GM21723 (cell line): Measurements from ENCODE around the gene HDAC9.

Source experiments
- ATAC-seq: cut with Tn5 transposase; IDR thresholded peaks from one replicate; pipeline ENCODE4 v1.9.1; 2021; ENCODE audit warnings: mild to moderate bottlenecking, moderate library complexity; ENCODE audit not compliant: unreplicated experiment

The HDAC9 gene

DNA sequence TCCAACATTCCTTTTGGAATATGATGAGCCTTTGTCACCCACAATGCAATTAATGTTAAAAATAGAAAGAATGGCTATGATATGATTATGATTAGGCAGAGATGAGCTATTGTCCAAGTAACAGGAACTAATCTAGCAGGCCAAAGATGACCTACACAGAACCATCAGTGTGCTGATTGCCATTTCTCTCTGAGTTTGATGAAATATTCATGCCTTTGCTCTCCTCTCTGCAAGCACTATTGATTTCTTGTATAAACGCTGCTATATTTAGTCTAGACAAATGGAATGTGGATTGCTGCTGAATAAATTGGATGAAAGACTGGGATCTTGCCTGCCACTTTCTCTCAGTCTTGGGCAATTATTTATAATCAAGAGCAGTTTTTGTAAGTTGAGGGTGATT, 85.4 kb downstream of the HDAC9 start:
- ATAC-seq = no peak

DNA sequence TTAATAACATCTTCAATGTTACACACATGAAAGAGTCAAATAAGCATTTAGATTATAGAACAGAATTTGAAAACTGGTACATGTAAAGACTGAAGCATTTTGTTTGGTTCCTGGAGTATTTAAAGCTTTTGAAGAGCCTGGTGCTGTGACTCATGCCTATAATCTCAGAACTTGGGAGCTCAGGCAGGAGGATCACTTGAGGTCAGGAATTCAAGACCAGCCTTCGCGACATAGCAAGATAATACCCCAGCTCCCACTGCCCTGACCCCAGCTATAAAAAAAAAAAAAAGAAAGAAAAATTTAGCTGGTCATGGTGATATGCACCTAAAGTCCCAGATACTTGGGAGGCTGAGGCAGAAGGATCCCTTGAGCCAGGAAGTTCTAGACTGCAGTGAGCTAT, 87.8 kb downstream of the HDAC9 start:
- no peak for ATAC-seq

DNA sequence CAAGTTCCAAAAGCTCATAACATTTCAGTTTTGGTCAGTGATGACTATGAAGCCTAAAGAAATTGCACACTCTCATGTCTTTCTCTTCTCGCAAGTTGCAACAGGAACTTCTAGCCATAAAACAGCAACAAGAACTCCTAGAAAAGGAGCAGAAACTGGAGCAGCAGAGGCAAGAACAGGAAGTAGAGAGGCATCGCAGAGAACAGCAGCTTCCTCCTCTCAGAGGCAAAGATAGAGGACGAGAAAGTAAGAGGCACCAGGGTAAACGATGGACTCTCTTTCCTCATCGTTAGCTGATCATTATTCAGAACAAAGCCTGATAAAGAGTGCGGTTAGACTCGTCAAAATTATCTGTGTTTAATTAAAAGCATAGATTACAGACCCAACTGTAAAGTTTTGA, 94.7 kb downstream of the HDAC9 start:
- ATAC-seq = no peak

DNA sequence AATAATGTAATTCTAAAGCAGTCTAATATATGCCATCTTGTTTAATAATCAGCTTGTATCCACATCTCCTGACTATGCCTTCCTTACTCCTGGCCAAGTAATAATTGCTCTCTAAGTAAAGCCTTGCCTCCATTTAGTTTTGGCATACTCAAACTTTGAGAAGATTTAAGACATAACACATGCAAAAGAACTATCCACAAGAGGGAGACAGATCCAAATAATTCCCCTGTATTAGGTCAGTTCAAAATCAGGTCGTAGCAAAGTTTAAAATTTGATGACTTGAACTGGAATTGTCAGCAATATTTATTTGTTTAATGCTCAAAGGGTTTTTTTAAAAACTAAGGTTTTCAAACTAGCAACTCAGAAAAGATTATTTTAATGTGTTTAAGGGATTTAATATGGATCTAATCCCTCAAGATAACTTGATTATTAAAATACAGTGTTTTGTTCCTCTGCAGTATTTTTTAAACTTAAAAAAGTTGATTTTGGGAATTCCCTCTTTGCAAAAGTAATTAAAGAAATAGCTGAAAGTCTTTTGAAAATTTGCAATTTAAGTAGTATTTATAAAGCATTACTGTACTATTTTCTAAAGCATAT, 95.3 kb downstream of the HDAC9 start:
- ATAC-seq = no peak

DNA sequence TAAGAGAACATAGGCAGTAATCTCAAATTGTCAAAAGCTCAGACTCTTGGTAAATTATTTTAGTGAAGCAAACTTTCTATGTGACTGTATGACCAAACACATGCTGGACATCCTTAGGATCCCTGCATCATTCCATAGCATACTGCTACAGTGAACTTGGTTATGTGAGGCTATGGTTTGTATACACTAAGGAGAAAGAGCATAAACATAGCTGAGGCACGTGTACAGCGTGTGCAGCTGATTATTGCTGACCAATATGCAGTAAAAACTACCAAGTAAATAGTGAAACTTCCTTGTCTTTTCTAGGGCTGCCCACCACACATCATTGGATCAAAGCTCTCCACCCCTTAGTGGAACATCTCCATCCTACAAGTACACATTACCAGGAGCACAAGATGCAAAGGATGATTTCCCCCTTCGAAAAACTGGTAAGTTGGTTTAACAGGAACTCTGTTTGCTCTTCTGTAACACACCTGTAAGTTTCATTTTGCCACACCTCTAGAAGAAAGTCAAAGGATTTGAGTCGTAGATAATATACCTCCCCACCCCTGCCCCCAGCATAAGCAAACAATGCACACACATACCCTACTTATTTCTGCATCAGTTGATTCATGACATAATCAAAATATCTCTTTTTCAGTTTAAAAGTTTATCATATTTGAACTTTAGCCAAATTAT, 98.2 kb downstream of the HDAC9 start:
- ATAC-seq = no peak

DNA sequence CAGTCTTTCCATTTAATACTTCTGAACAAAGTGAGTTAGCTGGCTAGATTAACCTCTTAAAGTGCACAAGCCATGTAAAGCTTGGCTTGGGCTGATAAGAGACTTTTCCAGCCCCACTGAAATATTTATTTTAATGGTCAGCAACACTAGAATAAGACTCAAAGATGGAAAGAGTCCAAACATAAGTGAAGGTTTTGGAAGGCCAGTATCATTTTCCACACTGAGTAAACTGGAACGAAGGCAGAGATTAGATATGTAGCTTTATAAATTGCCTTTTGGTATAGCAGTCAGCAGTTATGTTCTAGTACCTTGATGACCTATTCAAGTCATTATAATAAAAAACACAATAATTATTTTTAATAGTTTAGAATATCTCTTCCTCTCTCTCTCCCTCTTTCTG, 102.2 kb downstream of the HDAC9 start:
- no peak for ATAC-seq

DNA sequence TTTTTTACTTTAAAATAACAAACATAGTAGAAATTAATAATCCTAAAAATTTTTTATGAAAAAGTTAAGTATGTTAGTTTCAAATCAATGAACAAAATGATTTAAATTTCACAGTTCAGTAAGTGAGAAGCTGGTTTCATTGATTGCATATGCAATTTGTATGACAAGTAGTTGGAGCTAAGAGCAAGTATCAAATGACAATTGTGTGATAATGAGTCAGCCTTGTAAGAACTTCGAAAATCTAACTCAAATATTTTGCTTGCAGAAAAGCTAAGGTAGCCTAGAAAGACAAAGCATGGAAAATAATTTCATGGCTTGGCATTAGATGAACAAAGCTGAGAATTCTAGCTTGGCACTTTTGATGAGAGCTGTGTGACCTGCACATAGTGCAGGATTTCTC, 111.5 kb downstream of the HDAC9 start:
- no peak for ATAC-seq

DNA sequence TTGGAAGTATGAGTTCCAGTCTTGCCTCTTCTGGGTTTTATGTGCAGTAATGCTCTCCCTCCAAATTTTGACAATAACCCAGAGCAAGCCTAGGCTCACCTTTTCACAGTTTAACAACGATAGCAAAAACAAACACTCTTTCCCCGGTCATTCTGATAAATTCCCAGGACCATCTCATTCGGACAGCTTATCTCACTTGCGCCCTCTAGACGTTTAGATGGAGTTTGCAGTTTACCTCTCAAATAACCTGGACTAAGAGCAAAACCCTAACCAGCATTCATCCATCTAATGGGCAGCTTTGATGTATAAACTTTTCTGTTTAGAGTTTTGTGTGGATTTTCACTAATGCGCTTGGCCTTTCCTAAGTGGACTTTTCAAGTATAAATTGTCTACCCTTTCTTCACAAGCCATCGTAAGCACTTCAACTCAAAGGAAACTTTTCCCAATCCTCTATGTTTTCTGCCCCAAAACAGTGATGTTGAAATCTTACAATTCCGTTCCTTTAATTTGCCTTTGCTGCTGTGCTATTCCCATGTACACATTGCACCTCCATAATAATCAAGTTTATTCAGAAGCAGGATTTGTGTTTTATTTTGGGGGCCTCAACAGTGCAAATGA, 114.9 kb downstream of the HDAC9 start:
- ATAC-seq = peak; percentile 72

DNA sequence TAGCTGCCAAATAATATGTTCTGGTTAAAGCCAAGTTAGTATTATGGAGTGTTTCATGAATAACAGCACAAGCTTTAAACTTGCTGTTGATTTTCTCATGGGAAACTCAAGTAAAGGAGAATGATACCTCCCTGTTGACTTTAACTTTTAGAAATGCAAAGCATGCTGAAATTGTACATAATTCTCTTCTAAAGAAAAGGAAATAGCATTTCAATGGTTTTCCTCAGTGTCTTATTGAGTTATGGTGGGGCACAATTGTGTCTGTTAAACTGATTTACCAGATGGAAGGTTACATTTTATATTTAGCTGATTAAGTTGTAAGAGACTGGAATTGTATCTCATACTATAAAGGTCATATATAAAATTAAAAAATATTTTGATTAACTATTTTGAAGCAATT, 119.3 kb downstream of the HDAC9 start:
- no peak for ATAC-seq

DNA sequence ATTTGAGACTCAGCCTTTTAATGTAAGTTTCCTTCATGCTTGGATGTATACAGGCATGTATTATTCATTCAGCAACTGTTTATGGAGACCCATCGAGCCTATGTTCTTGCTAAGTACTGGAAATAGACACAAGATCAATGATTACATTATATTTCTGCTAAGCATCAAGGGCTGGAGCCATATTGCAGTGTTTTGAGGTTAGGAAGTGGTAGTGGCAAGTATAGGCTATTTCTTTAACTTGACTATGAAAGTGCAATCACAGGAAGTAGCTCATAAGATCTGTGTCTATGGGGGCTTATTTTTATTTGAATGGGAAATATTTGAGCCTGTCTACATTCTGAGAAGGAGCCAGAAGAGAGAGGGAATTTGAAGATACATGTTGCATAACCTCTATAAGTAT, 123.8 kb downstream of the HDAC9 start:
- ATAC-seq = no peak

DNA sequence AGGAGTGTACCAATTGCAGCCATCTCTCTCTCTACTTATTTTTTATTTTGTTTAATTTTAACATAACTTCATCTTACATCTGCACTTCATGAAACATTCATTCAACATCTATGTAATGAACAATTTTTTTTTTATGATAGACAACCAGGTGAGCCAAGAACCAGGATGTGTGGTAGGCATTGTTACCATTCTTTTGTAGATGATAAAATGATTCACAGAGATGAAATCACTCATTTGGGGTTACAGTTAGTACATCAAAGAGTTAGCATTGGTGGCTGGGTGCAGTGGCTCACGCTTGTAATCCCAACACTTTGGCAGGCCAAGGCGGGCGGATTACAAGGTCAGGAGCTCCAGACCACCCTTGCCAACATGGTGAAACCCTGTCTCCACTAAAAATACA, 127.8 kb downstream of the HDAC9 start:
- no peak for ATAC-seq

DNA sequence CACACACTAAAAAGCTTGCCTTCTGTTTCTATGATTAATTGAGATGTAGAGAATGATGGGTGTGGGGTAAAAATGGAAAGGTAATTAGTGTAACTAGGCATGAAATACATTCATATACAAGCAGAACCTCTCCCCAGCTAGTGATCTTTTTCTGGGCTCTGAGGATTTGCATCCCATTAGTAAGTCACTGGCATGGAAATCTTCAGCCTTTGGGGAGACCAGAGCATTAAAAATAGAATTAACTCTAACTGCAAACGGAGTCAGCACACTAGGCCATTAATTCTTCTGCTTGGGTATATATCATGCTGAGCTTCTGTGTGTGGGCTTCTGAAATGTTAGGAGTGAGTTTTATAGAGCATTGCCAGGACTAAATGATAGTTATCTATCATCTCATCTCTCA, 128.9 kb downstream of the HDAC9 start:
- ATAC-seq = no peak

DNA sequence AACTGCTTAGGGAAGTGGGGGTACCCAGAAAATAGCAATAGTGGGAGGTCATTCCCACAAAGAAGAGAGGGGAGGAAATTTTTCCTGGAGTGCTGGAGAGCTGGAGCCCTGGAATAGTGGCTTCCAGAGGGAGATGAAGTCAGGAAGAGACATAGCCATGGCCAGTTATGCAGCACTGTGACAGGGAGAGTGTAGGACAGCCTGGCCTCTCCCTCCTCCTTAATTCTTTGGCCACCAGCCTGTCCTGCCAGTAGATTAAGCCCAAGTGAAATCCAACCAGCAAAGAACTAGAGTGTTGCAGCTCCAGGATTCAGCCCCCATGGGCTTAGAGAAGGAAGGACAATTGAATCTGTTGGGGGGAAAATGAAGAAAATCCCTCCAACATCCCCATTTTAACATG, 130.5 kb downstream of the HDAC9 start:
- ATAC-seq = no peak

DNA sequence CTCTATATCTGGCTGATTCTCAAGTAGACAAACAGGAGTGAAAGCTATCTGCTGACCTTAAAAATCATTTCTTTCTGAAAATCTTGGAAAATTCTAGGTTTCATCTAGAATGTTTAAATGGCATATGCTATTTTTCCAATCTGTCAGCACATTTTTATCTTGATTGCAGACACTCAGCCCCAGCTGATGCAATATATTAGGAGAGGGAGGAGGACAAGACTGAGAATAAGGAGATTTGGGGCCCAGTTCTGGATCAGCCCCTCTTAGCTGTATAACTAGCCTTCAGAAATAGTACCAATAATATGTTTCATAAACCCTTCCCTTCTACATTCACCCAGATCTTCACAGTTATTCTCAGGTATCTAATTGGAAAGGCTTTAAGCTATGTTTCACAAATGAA, 131.2 kb downstream of the HDAC9 start:
- no peak for ATAC-seq

DNA sequence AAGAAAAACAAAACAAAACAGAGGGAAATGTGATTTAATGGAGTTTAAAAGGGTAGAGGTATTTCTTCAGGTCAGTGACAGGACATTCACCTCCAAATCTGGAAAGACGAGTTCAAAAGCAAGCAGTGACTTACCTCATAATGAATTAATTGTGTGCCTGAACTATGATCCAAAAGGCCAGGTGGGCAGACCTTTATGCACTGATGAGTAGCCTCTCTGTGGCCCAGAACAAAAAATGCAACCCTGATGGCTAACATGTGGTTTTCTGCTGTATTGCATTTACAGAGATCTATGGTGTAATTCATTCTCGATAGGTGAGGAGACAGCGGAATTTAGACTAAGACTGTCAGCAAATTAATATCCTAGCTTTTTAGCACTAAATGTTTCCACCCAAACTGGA, 142.0 kb downstream of the HDAC9 start:
- ATAC-seq = no peak

DNA sequence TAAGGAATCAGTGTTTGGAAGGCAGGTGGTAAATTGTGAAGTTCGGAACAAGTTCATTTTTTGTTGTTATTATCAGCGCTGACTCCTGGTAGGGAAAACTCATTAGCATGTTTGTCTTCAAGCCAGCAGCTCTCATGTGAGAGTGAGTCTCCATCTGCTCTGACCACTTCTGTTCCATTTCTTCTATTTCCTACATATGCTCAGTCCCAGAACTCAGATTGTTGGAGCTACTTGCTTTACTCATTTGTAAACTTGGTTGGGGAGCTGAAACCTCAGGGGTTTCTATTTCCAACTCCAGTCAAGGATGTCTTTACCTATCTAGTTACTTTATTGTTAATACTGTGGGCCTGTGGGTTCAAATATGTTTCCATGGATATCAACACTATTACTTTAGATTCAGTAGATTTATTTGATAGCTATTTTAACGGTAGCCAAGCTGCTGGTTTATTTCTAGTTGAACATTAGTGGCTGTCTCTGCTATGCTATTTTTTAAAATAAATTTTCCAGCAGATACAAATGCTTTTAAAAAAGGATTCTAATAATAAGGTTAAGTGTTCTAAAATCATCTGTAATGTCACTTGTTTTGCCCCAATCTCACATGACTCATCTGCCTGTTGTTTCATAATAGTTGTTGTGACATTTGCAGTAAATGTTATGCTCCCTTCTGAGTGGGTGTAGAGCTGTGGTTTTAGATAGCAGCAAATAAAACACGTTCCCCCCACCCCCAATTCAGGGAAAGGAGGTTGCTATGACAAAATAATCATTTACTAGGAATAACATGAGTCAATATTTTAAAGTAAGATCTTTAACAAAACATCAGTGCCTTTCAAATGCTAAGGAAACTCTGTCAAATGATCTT, 143.3 kb downstream of the HDAC9 start:
- no peak for ATAC-seq

DNA sequence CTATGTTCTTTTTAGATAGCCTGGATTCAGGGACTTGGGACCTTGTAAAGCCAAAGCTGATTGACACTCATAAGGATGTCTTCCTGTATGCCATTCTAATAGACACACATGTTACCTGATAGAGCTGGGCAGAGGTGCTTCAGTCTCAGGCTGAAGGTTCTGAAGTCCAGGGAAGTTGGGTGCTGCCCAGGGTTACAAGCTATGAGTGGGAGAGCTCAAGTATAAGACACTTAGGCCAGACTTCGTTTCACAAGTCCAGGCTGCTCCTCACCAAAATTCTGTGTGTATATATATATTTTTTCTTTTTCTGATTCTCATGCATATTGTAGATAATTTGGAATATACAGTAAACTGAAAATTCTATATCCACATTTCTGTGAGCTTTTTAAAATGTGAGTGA, 144.2 kb downstream of the HDAC9 start:
- no peak for ATAC-seq

DNA sequence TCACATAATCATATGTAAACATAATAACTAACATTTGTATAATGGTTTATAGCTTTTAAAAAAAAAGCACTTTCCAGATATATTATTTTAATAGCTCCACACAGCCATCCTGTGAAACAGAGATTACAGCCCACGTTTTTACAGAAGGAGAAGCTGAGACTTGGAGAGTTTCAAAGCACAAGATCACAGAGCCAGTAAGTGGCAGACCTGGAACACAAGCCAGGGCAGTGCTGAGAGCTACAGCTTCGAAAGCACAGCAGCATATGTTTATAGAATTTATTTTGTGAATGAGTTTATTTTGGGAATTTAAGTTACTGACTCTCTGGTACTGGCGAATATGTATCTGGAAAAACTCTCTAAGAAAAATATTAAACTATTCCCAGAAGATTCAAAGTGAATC, 149.4 kb downstream of the HDAC9 start:
- no peak for ATAC-seq

DNA sequence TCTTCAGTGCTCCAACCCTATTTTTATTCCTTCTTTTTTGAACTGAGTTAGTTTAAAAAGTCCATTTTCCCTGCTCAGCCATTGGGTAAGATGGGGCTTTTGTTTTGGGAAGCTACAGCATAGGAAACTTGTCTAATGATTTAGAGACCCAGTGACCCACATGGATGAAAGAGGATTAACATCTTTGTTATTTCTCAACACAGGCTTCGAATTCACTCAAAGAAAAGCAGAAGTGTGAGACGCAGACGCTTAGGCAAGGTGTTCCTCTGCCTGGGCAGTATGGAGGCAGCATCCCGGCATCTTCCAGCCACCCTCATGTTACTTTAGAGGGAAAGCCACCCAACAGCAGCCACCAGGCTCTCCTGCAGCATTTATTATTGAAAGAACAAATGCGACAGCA, 152.0 kb downstream of the HDAC9 start:
- no peak for ATAC-seq

DNA sequence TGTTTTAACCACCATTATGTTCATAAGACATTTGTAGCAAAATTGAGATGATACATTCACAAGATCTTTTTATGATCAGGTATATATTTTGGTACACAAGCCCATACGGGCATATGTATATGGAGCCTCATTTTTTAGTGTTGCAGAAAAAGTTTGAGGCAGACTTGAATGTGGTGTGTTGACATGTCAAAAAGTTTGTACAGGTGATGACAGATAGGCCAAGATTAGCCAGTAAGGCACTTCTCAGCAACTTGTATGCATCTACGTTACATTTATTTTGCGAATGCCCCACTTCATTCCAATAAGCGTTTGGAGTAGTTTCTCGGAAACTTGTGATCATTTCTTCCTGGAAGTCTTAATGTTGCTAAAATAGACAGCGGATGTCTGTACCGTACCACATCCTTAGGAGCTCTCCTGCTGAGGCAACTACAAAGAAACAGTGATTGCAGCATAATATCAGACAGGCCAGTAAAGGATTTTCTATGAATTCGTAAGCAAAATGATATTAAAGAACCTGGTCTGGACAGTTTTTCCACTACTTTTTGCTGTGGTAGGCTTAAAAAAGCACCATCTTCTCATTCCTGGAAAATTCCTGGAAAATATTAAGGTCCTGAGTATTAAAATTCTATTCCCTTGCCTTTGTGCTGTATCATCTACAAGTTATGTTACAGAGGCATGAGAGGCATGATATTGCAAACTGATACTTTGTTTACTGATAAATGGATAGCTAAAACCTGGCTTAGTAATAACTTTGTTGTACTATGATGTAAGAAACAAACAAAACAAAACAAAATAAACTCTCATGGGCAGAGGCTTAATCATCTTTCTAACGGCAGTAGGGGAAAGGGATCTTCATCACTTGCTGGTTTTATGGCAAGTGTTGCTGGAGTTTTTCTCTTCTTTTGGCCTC, 153.6 kb downstream of the HDAC9 start:
- no peak for ATAC-seq
